NT2/D1 (cell line): ENCODE data around the gene SPPL3.

Source experiments
- SUZ12 ChIP-seq: IDR thresholded peaks from 2 replicates; pipeline ENCODE4 v1.6.1; 2011; ENCODE audit not compliant: insufficient read length, insufficient read depth; ENCODE audit errors: extremely low read depth
- ZNF274 ChIP-seq: IDR thresholded peaks from 2 replicates; pipeline ENCODE4 v1.6.1; 2011; ENCODE audit warnings: mild to moderate bottlenecking, low read depth, low read length

- TF ChIP-seq ZNF274 (no peak), SUZ12 (no peak)
Observed at GRCh38 chr12:120814203-120814902, 89.8 kb downstream of the SPPL3 start.
